ENCODE results near the gene CHM. TPM values are rescaled to one million over a fixed set of nuclear protein-coding genes. Genes with fewer than 3 reads are reported as not detected.

Gene CHM
- total RNA-seq, 1 donor from 2014 or later, result 14.6 TPM

GRCh38 chrX:85906399-85906798 lies 141.0 kb downstream of the CHM start:
- no peak for DNase-seq (ENCODE audit: low read depth, low spot score)

- no peak for DNase-seq (ENCODE audit: low read depth, low spot score)
These were observed 141.5 kb downstream of the CHM start for GRCh38 chrX:85905851-85906250.

GRCh38 chrX:85903692-85904471 lies 143.5 kb downstream of the CHM start:
- no peak for DNase-seq (ENCODE audit: low read depth, low spot score)

GRCh38 chrX:85897362-85898126 lies 149.8 kb downstream of the CHM start:
- DNase-seq (ENCODE audit: low read depth, low spot score), result no peak

GRCh38 chrX:85882601-85883000 lies 164.8 kb downstream of the CHM start:
- no peak for DNase-seq (ENCODE audit: low read depth, low spot score)

GRCh38 chrX:85870585-85870984 lies 176.8 kb downstream of the CHM start:
- DNase-seq (ENCODE audit: low read depth, low spot score), result no peak

- no peak for DNase-seq (ENCODE audit: low read depth, low spot score)
These were observed 182.0 kb downstream of the CHM start for GRCh38 chrX:85865324-85865723.

- DNase-seq (ENCODE audit: low read depth, low spot score), result no peak
These were observed 187.9 kb downstream of the CHM start for GRCh38 chrX:85859426-85859825.

- no peak for DNase-seq (ENCODE audit: low read depth, low spot score)
These were observed 195.9 kb downstream of the CHM start for GRCh38 chrX:85851418-85851817.

GRCh38 chrX:85836868-85837267 lies 210.5 kb downstream of the CHM start:
- DNase-seq (ENCODE audit: low read depth, low spot score), result no peak

- no peak for DNase-seq (ENCODE audit: low read depth, low spot score)
These were observed 218.6 kb downstream of the CHM start for GRCh38 chrX:85828771-85829170.

GRCh38 chrX:85815203-85815751 lies 232.1 kb downstream of the CHM start:
- no peak for DNase-seq (ENCODE audit: low read depth, low spot score)

Other genes starting within 250 kb of the CHM start
- not detected in 2 replicates for gene DACH2, start 100.9 kb upstream of the CHM start, total RNA-seq

Measured in pulmonary artery endothelial cell (primary cell).